Activated T-helper 17 cell treated with anti-CD3 and anti-CD28 coated beads, Interleukin-2, amount 50 U/mL, for 72 hours (primary cell): ENCODE results near the gene CDX2. TPM values are rescaled to one million over a fixed set of nuclear protein-coding genes. Genes with fewer than 3 reads are reported as not detected.
A peak's percentile ranks its signal among the peaks of the same experiment; 100 is the strongest.

Source experiments
- ATAC-seq: fragments of 150-1000 bp; cut with Tn5 transposase; replicated peaks from 2 replicates; pipeline ENCODE4 v1.10.0; 2021; ENCODE audit warnings: mild to moderate bottlenecking, moderate library complexity
- H3K27ac Mint-ChIP-seq: one replicate; pipeline ENCODE4 v1.8.0; 2022; ENCODE audit warnings: mixed read lengths
- H3K27me3 Mint-ChIP-seq: one replicate; pipeline ENCODE4 v1.8.0; 2022; ENCODE audit warnings: mixed read lengths
- H3K36me3 Mint-ChIP-seq: one replicate; pipeline ENCODE4 v1.8.0; 2022; ENCODE audit warnings: low read depth, mild to moderate bottlenecking, mixed read lengths
- H3K4me1 Mint-ChIP-seq: one replicate; pipeline ENCODE4 v1.8.0; 2022; ENCODE audit warnings: mixed read lengths
- H3K4me3 Mint-ChIP-seq: one replicate; pipeline ENCODE4 v1.8.0; 2022; ENCODE audit warnings: mild to moderate bottlenecking, mixed read lengths
- H3K9me3 Mint-ChIP-seq: one replicate; pipeline ENCODE4 v1.8.0; 2022; ENCODE audit warnings: mixed read lengths
- total RNA-seq, 2 donors: library from RNA; stranded (reverse); gene quantifications; one replicate each; pipeline ENCODE4 v1.2.3, GENCODE V29; 2022

CDX2 gene
- total RNA-seq, 2 donors from 2014 or later: not detected

GRCh38 chr13:27963491-27963890 is 5.6 kb downstream of the CDX2 start:
- H3K36me3 Mint-ChIP-seq: peaks cover 5% of the 10 kb centered on the region
- no peak overlapping the region for H3K27ac Mint-ChIP-seq
- no peaks in the 10 kb centered on the region for H3K9me3 Mint-ChIP-seq
- H3K4me1 Mint-ChIP-seq: no peaks in the 10 kb centered on the region
- peaks cover 51% of the 10 kb centered on the region for H3K27me3 Mint-ChIP-seq
- no peak for ATAC-seq
- H3K4me3 Mint-ChIP-seq: no peak overlapping the region

- Mint-ChIP-seq H3K9me3 (no peaks in the 10 kb centered on the region), H3K36me3 (peaks cover 4% of the 10 kb centered on the region), H3K27ac (no peak overlapping the region), H3K4me1 (no peaks in the 10 kb centered on the region), H3K27me3 (peaks cover 52% of the 10 kb centered on the region), H3K4me3 (no peak overlapping the region)
- ATAC-seq: no peak
These were observed 6.1 kb downstream of the CDX2 start for GRCh38 chr13:27962982-27963381.

- H3K27ac Mint-ChIP-seq: no peak overlapping the region
- peaks cover 48% of the 10 kb centered on the region for H3K27me3 Mint-ChIP-seq
- H3K36me3 Mint-ChIP-seq: no peaks in the 10 kb centered on the region
- no peak overlapping the region for H3K4me3 Mint-ChIP-seq
- H3K4me1 Mint-ChIP-seq: no peaks in the 10 kb centered on the region
- no peak for ATAC-seq
- no peaks in the 10 kb centered on the region for H3K9me3 Mint-ChIP-seq
These were observed 6.8 kb downstream of the CDX2 start for GRCh38 chr13:27962128-27962841.

- Mint-ChIP-seq H3K4me3 (no peak overlapping the region), H3K9me3 (no peaks in the 10 kb centered on the region), H3K4me1 (no peaks in the 10 kb centered on the region), H3K27ac (no peak overlapping the region), H3K36me3 (no peaks in the 10 kb centered on the region), H3K27me3 (peaks cover 54% of the 10 kb centered on the region)
- no peak for ATAC-seq
These were observed 7.7 kb downstream of the CDX2 start for GRCh38 chr13:27961227-27962085.

GRCh38 chr13:27960362-27961226 is 8.5 kb downstream of the CDX2 start:
- H3K4me1 Mint-ChIP-seq: no peaks in the 10 kb centered on the region
- H3K36me3 Mint-ChIP-seq: no peaks in the 10 kb centered on the region
- H3K9me3 Mint-ChIP-seq: no peaks in the 10 kb centered on the region
- peak; percentile 58 for ATAC-seq
- no peak overlapping the region for H3K27ac Mint-ChIP-seq
- H3K4me3 Mint-ChIP-seq: peak overlapping the region; percentile 58
- peaks cover 48% of the 10 kb centered on the region for H3K27me3 Mint-ChIP-seq

GRCh38 chr13:27959976-27960361 is 9.1 kb downstream of the CDX2 start:
- no peaks in the 10 kb centered on the region for H3K4me1 Mint-ChIP-seq
- peak overlapping the region; percentile 58 for H3K4me3 Mint-ChIP-seq
- no peaks in the 10 kb centered on the region for H3K9me3 Mint-ChIP-seq
- H3K27me3 Mint-ChIP-seq: peaks cover 50% of the 10 kb centered on the region
- no peak for ATAC-seq
- H3K27ac Mint-ChIP-seq: no peak overlapping the region
- no peaks in the 10 kb centered on the region for H3K36me3 Mint-ChIP-seq

GRCh38 chr13:27956576-27957300 is 12.4 kb downstream of the CDX2 start:
- Mint-ChIP-seq H3K27me3 (peaks cover 47% of the 10 kb centered on the region), H3K9me3 (no peaks in the 10 kb centered on the region), H3K36me3 (no peaks in the 10 kb centered on the region), H3K27ac (no peak overlapping the region), H3K4me3 (no peak overlapping the region), H3K4me1 (no peaks in the 10 kb centered on the region)
- ATAC-seq: no peak

- Mint-ChIP-seq H3K36me3 (no peaks in the 10 kb centered on the region), H3K9me3 (no peaks in the 10 kb centered on the region), H3K4me1 (no peaks in the 10 kb centered on the region), H3K27me3 (peaks cover 48% of the 10 kb centered on the region), H3K27ac (no peak overlapping the region), H3K4me3 (no peak overlapping the region)
- no peak for ATAC-seq
These were observed 14.0 kb downstream of the CDX2 start for GRCh38 chr13:27955014-27955591.

- no peaks in the 10 kb centered on the region for H3K9me3 Mint-ChIP-seq
- H3K27ac Mint-ChIP-seq: no peak overlapping the region
- no peaks in the 10 kb centered on the region for H3K36me3 Mint-ChIP-seq
- peak; percentile 52 for ATAC-seq
- H3K4me1 Mint-ChIP-seq: no peaks in the 10 kb centered on the region
- peak overlapping the region; percentile 72 for H3K4me3 Mint-ChIP-seq
- peaks cover 48% of the 10 kb centered on the region for H3K27me3 Mint-ChIP-seq
These were observed 14.7 kb downstream of the CDX2 start for GRCh38 chr13:27954406-27954851.

- peaks cover 46% of the 10 kb centered on the region for H3K27me3 Mint-ChIP-seq
- ATAC-seq: peak; percentile 96
- peak overlapping the region; percentile 72 for H3K4me3 Mint-ChIP-seq
- no peaks in the 10 kb centered on the region for H3K36me3 Mint-ChIP-seq
- no peak overlapping the region for H3K27ac Mint-ChIP-seq
- H3K4me1 Mint-ChIP-seq: no peaks in the 10 kb centered on the region
- no peaks in the 10 kb centered on the region for H3K9me3 Mint-ChIP-seq
These were observed 15.3 kb downstream of the CDX2 start for GRCh38 chr13:27953676-27954405.

GRCh38 chr13:27952876-27953675 is 16.0 kb downstream of the CDX2 start:
- H3K4me1 Mint-ChIP-seq: no peaks in the 10 kb centered on the region
- ATAC-seq: no peak
- peaks cover 44% of the 10 kb centered on the region for H3K27me3 Mint-ChIP-seq
- H3K36me3 Mint-ChIP-seq: no peaks in the 10 kb centered on the region
- H3K9me3 Mint-ChIP-seq: no peaks in the 10 kb centered on the region
- peak overlapping the region; percentile 66 for H3K4me3 Mint-ChIP-seq
- no peak overlapping the region for H3K27ac Mint-ChIP-seq

- Mint-ChIP-seq H3K4me1 (no peaks in the 10 kb centered on the region), H3K36me3 (no peaks in the 10 kb centered on the region), H3K4me3 (no peak overlapping the region), H3K27me3 (peaks cover 10% of the 10 kb centered on the region), H3K9me3 (no peaks in the 10 kb centered on the region), H3K27ac (no peak overlapping the region)
- ATAC-seq: no peak
These were observed 26.1 kb downstream of the CDX2 start for GRCh38 chr13:27942972-27943371.
